Limb (tissue), 2 donors: ENCODE measurements around the gene ATF7.

Experiments used
- DNase-seq, 2 donors: peaks; one replicate each; pipeline ENCODE4 v3.0.0-alpha.2; 2016; ENCODE audit errors: extremely low spot score in 2 of 2

ATF7 gene

DNA sequence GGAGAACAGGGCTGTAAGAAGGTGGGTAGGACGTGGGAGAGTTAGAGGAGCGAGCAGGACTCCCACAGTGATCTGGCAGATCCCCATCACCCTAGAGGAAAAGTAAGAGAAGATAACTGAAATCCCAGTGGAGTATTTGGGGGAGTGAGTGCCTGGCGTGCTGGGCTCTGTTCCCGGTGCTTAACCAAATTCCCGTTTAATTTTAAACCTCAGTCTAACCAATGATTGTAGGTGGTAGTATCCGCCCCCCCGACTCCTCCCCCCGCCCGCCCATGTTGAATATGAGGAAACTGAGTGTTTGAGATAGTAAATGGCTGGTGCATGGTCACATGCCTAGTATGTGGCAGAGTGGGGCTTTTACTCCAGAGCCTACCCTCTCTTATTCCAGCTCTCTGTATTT is 123.9 kb downstream of the ATF7 start:
- DNase-seq, result no peak

DNA sequence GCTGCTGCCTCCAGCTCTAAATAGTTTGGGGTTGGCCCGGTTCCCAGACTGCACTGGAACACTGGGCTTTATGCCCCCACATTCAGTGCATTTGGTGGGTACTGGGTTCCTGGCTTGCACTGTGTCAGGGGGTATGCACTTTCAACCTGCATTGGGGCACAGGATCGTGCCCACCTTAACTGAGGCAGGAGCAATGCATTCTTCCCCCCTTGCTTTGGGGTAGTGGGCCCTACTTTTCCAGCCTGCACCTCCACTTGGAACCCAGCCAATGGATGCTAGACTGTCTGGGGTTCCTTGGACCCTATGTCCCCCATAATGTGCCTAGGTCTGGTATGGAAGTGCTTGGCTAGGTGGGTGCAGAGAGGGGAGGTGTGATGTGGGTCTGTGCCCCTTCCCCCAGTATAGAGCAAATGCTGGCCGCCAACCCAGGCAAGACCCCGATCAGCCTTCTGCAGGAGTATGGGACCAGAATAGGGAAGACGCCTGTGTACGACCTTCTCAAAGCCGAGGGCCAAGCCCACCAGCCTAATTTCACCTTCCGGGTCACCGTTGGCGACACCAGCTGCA is 124.5 kb downstream of the ATF7 start:
- no peak for DNase-seq

DNA sequence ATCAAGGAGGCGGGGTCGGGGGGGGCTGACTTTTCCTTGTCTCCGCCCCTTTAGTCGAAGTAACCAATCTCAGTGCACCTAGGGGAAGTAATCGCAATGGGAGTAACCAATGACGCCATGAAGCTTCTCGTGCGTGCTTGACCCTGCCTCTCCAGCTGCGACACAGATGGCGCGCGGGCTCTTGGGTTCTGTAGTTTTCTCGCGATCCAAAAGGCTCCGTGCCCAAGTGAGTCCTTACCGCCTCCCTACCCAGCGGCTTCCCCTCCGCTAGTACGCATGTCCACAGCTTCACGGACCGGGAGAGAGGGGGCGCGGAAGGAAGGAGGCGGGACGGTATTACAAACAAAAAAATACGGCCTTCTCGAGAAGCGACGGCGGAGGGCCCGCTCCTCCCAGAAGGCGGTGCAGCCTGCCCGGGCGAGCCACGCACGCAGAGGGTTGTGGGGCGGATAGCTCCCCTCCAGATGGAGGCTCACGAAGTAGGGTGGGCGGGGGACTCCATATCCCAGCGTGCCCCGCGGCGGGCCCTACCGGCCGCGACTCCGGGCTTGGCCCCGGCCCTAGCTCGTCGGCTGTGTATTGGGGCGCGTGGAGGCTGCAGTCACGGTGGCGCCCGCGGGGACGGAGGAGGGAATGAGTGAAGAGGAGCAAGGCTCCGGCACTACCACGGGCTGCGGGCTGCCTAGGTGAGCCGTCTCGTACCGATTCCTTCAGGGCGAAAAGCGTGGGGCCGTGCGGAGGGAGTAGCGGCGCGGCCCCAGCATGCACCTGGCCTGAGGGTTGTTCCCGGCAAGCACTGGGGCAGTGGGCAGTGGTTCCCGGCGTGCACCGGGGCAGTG is 125.2 kb downstream of the ATF7 start, which contains the start of gene TARBP2:
TARBP2 (plus strand) TSS at position 508 of the 839 bp plus-strand sequence; CDS start at position 634, 126 bp downstream.
- DNase-seq, result peak; percentile 99

DNA sequence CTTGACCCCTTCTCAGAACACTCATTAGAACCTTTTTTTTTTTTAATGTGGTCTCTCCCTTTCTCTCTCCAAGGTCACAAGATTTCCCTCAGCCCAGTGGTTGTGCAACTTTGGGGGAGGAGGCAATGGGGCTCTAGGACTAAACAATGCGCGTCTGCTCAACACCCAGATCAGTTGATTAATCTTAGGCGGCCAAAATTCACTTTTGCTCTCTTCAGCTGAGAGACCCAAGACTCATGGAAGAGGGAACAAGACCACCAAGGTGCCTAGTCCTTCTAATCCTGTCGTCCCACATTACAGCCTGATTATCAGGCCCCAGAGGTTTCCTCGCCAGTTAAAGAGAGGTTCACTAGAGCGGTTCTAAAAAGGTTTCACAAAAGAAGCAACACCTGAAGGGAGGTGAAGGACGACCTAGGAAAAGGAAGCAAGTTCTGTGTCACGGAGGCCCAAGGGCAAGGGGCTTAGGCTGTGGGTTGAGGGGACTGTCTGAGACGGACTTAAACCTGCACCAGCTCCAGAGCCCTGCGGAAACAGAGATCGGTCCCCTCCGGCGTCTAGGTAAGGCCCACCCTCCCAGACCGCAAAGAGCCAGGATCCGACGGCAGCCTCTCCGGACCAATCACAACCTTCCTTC is 125.9 kb downstream of the ATF7 start:
- no peak for DNase-seq

DNA sequence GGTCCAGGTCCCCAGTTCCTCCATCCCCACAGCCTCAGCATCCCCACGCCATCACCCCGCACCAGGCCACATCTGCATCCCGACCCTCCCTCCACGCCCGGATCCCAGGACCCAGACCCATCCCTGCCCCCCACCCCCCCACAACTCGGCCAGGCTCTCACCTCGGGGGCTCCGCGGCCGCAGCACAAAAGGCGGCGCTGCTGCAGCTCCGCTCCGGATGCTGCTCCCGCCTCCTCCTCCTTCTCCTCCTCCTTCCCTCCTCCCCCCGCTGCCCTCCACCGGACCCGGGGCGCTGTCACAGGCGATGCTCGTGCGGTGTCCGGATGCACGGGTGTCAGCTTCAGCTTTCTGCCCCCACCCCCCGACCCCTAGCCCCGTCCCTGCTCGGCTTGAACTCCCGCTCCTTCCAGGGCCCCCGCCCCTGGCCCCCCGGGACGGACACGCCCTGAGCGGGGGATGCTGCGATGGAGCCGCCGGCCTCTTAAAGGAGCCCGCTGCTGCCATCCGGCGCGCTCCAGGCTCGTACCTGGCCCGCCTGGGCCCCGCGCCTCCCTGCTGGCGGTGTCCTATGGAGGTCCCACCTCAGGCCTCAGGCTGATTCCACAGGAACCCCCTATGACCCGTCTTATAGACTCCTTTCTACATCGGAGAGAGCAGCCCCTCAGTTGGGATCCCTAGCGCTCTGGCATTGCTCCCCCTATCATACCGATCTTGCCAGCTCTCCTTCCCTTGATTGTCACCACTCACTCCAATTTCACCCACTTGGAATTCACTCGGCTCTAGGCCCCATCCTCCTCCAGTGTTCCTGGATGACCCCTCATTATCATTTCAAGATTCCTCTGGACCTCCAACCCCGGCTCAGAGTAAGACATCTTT is 126.7 kb downstream of the ATF7 start, which contains the start of gene MAP3K12:
MAP3K12 (minus strand) TSS at position 193 of the 876 bp plus-strand sequence. CDS start 12,067 bp downstream, outside the sequence.
- peak; percentile 50 to 83 for DNase-seq

DNA sequence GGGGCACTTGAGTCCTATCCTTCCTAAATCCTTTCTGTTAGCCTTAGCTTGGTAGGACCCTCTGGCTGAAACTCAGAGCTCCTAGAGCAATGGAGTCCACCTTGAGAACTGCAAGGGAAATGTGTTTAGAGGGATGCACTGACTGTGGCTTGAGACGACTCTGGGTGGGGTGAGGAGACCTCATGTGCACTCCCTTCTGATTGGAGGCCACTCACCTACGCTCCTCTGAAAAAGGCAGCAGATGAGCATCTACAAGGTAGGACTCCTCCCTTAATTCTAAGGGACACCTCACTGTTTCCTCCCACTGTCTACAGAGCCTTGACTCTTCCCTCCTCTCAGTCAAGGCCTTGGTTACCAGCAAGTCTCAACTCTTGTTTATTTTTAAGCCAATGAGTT is 127.9 kb downstream of the ATF7 start:
- DNase-seq, result no peak

DNA sequence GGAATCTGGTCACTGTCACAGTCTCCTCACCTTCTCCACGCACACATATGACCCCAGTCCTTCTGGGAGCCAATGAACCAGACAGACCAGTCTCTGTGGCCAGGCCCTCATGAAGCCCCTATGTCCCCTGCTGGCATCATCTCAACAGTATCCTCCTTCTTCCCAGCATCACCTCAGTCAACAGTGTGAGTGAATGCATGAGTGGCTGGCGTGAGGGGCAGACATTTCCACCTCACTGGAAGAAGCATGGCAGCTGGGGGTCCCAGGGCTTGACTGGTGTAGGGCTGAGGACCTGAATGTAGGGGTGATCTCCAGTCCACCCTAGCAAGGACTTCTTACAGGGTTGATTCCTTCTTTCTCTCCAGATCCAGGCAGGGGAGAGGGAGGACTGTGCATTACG is 128.7 kb downstream of the ATF7 start:
- no peak for DNase-seq

DNA sequence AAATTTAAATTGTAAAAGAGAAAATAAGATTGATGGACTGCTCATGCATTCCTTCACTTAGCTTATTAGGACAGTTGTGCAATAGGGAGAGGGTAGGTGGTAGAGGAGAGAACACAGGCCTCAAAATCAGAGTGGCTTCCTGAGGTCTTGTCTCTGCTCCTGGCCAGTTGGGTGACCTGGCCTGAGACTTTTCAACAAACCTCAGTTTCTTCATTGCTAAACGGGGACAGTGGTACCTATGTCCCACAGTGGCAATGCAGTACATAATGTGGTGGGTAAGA is 129.5 kb downstream of the ATF7 start:
- no peak for DNase-seq

DNA sequence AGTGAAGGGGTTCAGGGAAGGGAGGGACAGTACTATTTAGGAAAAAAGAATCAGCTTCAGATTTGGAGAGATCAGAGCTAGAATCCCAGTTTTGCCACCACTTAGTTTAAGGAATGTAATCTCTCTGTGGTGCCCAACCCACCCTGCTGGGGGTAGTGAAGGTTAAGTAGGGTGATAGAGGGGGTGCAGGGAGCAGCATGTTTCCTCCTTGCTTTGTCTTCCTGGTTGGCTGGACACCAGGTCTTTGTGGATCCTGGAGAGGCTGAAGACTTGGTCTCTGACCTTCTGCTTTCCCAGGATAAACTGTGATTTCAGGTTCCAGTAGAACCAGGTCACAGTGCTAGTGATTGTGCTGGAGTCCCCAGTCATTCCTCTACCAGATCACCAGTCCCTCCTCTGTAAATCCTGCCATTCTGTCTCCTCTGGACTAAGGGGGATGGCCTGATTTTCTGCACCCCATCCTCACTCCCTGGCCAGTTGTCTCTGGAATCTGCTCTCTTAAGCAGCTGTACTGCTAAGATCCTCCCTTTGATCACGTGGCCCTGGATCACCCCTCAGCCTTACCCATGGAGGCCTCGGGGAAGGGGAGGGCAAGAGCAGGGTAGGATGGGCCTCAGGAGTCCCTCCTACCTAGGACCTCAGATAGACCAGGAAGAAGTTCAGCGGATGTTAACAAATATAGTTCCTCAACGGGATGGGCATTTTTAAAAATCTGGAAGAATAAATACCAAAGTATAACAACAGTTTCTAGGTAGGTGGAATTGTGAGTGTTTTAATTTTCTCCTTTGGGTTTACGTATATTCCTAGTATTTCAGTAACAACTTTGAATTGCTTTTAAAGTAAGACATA is 130.1 kb downstream of the ATF7 start:
- peak in 1 of 2 donors; percentile 48 for DNase-seq

DNA sequence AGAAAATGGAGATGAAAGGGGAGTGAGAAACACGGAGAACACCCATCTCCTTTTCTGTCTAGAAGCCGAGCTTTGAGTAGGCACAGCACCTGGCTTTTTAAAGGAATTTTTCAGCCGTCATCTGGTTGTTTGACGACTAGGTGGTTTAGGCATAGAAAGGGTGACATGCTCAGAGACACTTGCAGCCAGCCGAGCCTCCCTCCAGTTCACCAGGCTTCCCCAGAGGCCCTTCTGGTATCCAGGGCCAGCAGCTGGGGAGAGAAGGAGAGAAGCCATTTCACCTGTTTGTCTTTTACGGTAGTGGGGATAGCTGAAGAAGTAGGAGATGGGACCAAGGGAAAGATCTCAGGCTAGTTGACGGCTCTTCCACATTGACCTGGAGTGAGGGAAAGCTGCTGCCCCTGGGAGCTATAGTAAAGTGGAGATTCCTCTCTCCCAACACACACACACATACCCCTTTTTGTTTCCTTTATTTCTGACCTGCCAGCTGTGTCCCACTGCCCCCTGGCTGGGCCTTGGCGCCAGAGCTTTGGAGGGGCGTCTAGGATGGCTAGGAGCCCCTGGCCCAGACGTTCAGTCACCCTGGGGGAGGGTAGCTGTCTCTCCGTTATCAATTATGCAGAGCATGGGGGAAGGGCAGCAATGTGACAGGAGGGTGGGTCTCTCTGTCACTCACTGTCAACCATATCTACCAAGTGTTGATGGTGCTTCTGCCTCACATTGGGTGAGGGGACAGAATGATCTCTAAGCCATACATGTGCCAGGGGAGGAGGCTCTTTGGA is 132.4 kb downstream of the ATF7 start:
- DNase-seq, result no peak

DNA sequence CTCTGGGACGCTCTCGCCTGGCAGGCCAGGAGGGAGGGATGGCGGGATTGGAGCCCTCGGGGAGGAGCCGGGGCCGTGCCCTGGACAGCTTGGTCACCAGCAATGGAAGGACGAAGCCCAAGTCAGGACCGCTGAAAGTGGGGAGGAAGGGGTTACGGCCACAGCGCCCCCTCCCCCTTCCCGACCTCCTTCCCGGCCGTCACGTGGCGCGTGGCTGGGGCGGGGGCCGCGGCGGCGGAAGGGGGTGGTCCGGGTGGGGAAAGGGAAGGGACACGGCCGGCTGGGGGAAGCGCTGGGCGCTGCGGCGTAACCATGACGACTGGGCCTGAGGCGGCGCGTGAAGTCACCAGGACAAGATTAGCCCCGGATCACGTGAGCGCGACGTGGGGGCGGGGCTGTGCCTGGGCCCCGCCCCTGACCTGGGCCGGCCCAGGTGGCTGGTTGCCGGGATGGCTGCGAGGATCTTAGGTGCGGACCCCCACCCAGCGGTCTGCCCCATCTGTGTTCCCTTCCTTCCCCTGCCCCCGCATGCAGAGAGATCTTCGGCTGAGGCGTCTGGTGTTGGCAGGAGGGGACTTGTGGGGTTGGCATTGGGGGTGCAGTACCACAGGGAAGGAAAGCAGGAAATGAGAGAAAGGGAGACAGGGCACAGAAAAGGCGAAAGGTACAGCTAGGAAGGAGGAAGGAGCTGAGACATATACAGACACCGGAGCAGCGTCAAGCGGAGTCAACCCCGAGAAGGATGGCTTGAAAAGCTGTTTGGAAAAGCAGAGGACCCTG is 133.2 kb downstream of the ATF7 start:
- peak; percentile 96 to 98 for DNase-seq

DNA sequence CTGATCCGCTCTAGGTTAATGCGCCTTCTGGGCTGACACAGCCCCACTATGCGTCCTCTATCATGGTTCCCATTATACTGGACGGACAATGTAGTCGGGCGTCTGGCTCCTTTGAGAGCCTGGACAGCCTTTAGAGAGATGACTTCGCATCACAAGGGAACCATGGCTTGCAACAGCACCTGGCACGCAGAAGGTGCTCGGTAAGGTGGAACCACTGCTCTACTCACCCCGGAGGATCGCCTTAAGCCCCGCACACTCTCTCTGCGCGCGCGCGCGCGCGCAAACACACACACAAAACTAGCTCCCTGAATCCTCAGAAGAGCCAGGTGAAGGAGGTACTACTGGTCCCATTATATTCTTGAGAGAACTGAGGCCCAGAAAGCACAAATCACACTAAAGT is 134.0 kb downstream of the ATF7 start:
- DNase-seq, result no peak

DNA sequence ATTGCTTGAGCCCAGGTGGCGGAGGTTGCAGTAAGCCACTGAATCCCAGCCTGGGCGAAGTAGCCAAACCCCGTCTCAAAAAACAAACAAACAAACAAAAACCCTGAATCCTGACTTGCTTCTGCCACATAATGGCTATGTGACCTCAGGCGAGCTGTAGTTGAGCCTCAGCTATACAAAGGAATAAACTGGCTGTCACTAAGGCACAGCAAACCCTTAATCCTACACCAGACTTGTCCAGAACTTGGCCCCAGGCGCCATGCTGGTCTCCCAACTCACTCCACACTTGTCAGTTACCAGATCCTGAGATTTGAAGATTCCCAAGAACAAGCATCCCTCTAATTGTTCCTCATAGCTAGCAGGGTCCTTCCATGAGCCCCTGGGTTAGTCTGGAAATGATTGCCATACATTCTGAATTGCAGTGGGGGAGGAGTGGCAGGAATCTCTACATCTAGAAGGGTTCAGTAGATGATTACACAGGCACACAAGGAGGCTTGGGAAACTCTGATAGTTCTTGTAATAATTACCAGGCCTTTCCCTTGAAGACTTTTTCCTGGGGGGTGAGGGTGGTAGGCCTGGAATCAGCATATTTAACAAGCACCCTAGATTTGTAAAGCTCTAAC is 136.8 kb downstream of the ATF7 start:
- no peak for DNase-seq

DNA sequence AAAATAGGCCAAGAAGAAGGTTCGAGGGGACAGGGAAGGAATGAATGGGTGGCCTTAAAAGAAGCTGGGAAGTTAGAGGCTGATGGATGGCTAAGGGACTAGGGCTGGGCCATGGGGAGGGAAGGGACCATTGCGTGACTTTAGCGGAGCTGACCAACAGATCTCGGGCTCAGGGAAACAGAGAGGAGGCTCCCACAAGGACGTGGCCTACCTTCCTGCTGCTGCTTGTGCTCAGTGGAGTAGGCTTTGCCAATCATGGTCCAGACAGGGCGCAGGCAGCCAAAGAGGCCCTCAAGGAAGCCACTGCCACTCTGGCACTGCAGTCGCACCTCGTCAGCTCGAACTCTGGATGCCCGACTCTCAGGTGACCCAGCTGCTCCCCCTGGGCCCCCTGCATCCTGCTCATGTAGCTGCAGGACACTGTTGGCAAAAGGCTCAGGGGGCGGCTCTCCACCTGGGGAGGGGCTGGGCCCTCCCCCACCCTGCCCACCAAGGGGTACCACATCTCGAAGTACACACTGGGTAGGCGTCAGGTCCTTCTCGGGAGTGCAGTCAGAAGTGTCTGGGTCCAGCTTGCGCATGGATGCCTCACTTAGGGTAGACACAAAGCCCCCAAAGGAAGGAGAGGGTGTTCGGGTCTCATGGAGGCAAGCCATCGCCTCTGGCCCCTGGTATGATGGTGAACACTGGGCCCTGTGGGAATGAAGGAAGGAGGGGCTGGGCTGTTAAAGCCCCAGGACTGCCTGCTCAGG is 139.3 kb downstream of the ATF7 start:
- DNase-seq, result no peak

DNA sequence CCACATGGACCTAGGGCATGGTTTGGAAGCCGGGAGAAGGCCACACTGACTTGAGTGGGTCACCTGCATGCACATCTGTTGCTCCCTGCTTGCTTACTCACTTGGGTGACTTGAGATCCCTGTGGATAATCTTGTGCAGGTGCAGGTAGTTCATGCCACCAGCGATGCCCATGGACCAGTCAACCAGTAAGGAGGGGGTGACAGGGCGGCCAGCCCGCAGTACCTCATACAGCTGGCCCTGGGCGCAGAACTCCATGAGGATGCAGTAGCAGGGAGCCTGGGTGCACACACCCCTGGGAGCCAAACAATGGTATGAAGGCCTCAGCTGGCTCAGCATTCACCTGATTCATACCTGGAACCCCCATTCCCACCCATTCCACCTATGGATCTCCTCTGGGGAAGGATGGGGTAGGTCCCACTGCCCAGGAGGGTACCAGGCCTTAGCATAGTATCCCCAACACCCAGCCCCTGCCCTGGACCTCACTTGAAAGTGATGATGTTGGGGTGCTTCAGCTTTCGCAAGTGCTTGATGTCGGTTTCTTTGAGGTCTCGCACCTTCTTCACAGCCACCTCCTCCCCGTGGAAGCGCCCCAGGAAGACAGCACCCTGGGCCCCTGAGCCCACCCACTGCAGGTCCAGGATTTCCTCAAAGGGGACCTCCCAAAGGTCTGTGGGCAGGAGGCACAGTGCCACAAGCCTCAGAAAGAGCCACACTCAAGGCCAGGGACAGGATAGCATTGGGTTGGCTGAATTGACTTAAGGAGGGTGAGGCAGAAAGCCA is 140.0 kb downstream of the ATF7 start:
- no peak for DNase-seq

DNA sequence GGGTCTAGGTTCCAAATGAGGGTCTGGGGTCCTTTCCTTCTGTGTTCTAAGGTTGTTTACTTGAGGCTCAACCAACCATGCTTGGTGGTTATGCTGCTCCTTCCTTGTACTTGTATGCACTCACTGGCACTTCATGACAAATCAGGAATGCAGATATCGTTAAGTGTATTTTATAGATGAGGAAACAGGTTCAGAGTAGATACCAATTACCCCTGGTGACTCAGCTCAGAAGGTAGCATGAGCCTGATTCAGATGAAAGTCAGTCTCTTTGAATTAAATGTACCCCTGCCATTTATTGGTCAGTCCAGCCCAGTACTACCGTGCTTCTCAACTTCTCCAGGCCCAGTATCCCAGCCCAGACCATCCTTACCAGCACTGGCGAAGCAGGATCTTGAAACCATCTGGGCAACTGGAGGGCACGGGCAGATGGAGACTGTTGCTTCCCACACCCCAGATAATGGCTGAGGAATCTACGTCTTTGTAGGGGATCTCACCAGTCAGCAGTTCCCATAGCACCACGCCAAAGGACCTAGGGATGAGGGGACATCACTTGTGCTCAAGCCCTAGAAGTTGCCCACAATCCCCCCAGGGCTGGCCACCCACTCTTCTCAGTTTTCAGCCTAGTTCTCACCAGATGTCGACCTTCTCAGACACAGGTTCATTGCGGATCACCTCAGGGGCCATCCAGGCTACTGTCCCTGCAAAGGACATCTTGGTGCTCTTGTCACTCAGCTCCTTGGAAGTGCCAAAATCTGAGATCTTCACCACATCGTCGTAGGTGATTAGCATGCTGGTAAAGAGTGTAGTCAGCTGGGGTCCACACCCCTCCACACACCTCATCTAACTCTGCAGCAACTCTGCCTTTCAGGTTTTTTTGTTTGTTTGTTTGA is 141.3 kb downstream of the ATF7 start:
- no peak for DNase-seq
